Thyroid gland (tissue), 4 donors: ENCODE data around the gene SH3RF3. TPM values are rescaled to one million over a fixed set of nuclear protein-coding genes. Genes with fewer than 3 reads are reported as not detected.
"Not testable (repeated sequence)": the region's sequence is repeated elsewhere in the genome, so short reads cannot be mapped to it uniquely, and the experiment has no call there.

ENCODE experiments used
- DNase-seq, 2 donors: peaks; one replicate each; pipeline ENCODE4 v3.0.0-alpha.2; 2019
- H3K27ac ChIP-seq, 3 donors: fragments of 200-600 bp; sonication (generic); 1 replicate in 2 of 3; 2 replicates in 1 of 3; pipeline ENCODE4 v1.5.1; 2016 to 2019; ENCODE audit warnings: mild to moderate bottlenecking in 1 of 3, moderate library complexity in 1 of 3
- H3K27me3 ChIP-seq: fragments of 200-600 bp; sonication (generic); one replicate; pipeline ENCODE4 v1.5.1; 2019
- H3K36me3 ChIP-seq, 2 donors: fragments of 200-600 bp; sonication (generic); one replicate each; pipeline ENCODE4 v1.5.1; 2016 to 2019
- H3K4me1 ChIP-seq, 2 donors: fragments of 200-600 bp; sonication (generic); one replicate each; pipeline ENCODE4 v1.5.1; 2017 to 2019
- H3K4me3 ChIP-seq, 3 donors: fragments of 200-600 bp; sonication (generic); replicated peaks in 1 of 3; 1 replicate in 2 of 3; 2 replicates in 1 of 3; pipeline ENCODE4 v1.5.1; 2016; ENCODE audit warnings: mild to moderate bottlenecking in 1 of 3
- H3K9me3 ChIP-seq: fragments of 200-600 bp; sonication (generic); one replicate; pipeline ENCODE4 v1.5.1; 2017
- POLR2A ChIP-seq, 2 donors: fragments of 450-650 bp; IDR thresholded peaks; one replicate each; pipeline ENCODE4 v1.6.1; 2017; ENCODE audit warnings: antibody characterized with exemption in 2 of 2, mild to moderate bottlenecking in 2 of 2, moderate library complexity in 1 of 2
- WGBS, 2 donors: methylation state at CpG; one replicate each; pipeline ENCODE4 v1.1.5; 2017; 5-methylcytosine and 5-hydroxymethylcytosine counted together
- intact Hi-C: fragments of 100-400 bp; cut with DNase I; formaldehyde crosslinking; loops from one replicate; pipeline ENCODE4 v1.15.1; 2023
- total RNA-seq, 4 donors: library from RNA; depleted of rRNA; stranded (reverse); fragments of >200 nt; gene quantifications; one replicate each; pipeline ENCODE4 v1.2.3, GENCODE V29; 2016
- TF ChIP-seq, protein P1 (sequence below), 6 experiments: fragments of 200-600 bp in 3 of 6; fragments of 450-650 bp in 3 of 6; sonication (generic) in 3 of 6; IDR thresholded peaks; one replicate each; pipeline ENCODE4 v1.5.1; 2016 to 2019; ENCODE audit warnings: antibody characterized with exemption in 6 of 6, mild to moderate bottlenecking in 2 of 6, inconsistent platforms in 1 of 6, moderate library complexity in 1 of 6

Gene SH3RF3
- total RNA-seq, 4 donors from 2014 or later = 2.1 to 7.4 (median 2.8) TPM

DNA sequence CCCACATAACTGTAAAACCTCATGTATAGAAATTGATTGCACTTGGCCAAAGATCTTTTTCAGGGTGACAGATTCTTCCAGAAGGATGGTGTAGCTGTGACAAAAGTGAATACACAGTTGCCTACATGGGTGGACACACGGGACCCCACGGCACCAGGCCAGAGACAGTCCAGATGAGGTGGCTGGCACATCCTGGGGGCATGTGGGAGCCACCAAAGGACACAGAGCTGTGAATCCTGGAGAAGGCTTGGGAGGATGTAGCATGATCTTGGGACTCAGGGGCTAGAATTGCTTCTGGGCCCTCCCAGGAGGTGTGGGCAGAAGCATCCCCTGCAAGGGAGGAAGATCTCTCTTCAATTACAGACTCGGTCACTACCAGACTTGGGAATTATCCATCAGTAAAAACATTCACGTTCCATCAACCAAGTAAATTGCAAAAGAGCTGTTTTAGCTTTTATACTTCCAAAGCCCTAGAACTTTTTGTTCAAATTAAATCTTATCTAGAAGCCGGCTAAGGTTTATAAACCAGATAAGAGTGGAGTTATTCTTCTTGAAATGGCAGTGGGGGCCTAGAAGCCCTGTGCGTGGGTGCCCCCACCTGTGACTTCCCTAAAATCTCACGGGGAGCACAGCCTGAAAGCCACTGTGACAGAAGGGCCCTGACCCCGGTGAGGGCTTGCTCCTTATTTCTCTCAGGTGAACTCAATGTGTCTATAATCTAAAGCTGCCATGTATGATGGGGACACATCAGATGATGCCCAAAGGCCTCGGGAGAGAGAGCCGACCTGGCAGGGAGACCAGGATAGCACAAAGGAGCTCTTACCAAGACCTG, 403.1 kb downstream of the SH3RF3 start:
- H3K9me3 ChIP-seq = no peaks in the 10 kb centered on the region
- no peaks in the 10 kb centered on the region for H3K36me3 ChIP-seq
- WGBS, 2 donors = 91 to 94% methylated on average over 10 of the region's 10 CpGs
- no peaks in the 10 kb centered on the region for H3K27me3 ChIP-seq
- H3K27ac ChIP-seq = no peak overlapping the region
- peaks cover 0 to 7% of the 10 kb centered on the region in 2 donors for H3K4me1 ChIP-seq
- TF ChIP-seq, protein P1, sequence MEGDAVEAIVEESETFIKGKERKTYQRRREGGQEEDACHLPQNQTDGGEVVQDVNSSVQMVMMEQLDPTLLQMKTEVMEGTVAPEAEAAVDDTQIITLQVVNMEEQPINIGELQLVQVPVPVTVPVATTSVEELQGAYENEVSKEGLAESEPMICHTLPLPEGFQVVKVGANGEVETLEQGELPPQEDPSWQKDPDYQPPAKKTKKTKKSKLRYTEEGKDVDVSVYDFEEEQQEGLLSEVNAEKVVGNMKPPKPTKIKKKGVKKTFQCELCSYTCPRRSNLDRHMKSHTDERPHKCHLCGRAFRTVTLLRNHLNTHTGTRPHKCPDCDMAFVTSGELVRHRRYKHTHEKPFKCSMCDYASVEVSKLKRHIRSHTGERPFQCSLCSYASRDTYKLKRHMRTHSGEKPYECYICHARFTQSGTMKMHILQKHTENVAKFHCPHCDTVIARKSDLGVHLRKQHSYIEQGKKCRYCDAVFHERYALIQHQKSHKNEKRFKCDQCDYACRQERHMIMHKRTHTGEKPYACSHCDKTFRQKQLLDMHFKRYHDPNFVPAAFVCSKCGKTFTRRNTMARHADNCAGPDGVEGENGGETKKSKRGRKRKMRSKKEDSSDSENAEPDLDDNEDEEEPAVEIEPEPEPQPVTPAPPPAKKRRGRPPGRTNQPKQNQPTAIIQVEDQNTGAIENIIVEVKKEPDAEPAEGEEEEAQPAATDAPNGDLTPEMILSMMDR (IDR thresholded peaks at IDR 0.05) = no peak
- no peak for TF ChIP-seq POLR2A (IDR thresholded peaks at IDR 0.05)
- intact Hi-C loops = no loop called here
- no peak for DNase-seq
- H3K4me3 ChIP-seq = no peak overlapping the region

DNA sequence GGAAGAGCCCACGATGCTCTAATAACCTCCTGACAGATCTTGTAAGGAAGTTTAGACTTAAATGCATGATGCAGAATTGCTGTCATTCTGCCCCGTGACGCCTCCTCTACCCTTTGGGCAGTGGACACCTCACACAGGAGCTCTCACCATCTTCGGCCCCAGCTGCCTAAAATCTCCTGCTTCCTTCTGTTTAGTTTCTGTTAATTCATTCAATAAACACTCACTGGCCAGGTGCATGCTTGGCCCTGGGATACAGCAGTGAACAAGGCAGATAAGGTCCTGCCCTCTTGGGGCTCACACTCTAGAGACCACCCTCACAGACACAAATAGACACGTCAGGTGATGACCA, 403.7 kb downstream of the SH3RF3 start:
- peaks cover 0 to 7% of the 10 kb centered on the region in 2 donors for H3K4me1 ChIP-seq
- no peak for DNase-seq
- WGBS, 2 donors = 92 to 95% methylated on average over 4 to 5 of the region's 5 CpGs

DNA sequence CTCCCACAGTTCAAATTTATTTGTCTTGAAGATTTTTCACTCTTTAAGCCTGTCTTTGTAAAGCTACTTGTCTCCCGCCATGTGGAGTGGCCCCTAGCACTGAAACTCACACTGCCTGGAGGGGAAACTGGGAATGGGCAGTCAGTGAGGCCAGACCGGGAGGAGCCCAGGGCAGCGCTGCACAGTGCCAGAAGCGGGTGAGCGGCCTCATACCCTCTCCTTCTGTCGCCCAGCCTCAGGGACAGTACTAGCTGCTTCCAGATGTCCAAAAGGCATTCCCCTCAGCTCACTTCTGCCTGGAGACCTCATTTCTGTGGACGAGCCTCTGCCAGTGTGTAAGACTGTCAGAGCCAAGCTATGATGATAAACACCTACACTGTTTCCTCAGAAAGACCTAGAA, 404.8 kb downstream of the SH3RF3 start:
- no peak for DNase-seq
- no peaks in the 10 kb centered on the region for H3K36me3 ChIP-seq
- WGBS, 2 donors = 82 to 86% methylated on average over 3 to 6 of the region's 7 CpGs
- peaks cover 0 to 7% of the 10 kb centered on the region in 2 donors for H3K4me1 ChIP-seq
- H3K27me3 ChIP-seq = no peaks in the 10 kb centered on the region
- H3K4me3 ChIP-seq = no peak overlapping the region
- no peak overlapping the region for H3K27ac ChIP-seq
- intact Hi-C loops = no loop called here
- TF ChIP-seq, protein P1 (IDR thresholded peaks at IDR 0.05) = no peak
- no peak for TF ChIP-seq POLR2A (IDR thresholded peaks at IDR 0.05)
- H3K9me3 ChIP-seq = no peaks in the 10 kb centered on the region

More for the DNA sequence above, 403.7 kb downstream of the SH3RF3 start:
- no peak overlapping the region for H3K4me3 ChIP-seq
- no peaks in the 10 kb centered on the region for H3K9me3 ChIP-seq
- H3K27me3 ChIP-seq = no peaks in the 10 kb centered on the region
- no peak overlapping the region for H3K27ac ChIP-seq
- no peak for TF ChIP-seq POLR2A (IDR thresholded peaks at IDR 0.05)
- TF ChIP-seq, protein P1 (IDR thresholded peaks at IDR 0.05) = no peak
- no peaks in the 10 kb centered on the region for H3K36me3 ChIP-seq
- intact Hi-C loops = no loop called here

DNA sequence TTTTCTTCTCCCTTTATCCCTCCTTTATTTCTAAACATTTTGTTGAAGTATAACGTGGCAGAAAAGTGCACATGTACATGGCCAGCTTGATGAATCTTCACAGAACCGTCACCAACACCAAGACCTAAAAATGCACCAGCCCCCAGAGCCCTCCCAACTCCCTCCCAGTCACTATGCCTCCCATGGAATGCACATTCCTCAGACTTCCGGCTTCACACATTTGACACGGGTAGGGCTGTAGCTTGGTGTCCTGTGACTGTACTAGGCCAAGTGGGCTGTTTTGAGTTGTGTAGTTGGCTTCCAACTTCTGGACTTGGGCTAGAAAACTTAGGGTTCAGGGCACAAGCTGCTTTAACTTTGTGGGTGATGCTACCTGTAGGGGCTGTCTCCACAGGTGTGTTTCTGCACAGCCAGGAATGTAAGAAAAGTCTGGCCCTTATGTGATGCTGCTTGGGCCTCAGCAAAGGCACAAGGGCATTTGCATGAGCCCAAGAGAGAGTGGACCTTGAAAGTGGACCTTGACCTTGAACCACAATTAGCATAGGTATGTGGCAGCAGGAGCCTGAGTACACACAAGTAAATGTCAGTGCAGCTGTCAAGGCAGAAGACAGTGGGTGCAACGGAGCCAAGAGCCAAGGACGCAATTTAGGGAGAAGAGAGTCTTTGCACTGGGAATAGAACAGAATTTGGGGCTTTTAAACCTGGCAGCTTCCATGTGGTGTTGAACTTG, 406.4 kb downstream of the SH3RF3 start:
- H3K4me1 ChIP-seq = peaks cover 0 to 6% of the 10 kb centered on the region in 2 donors
- 73 to 75% methylated on average over 6 of the region's 6 CpGs for WGBS, 2 donors
- H3K36me3 ChIP-seq = no peaks in the 10 kb centered on the region
- no peaks in the 10 kb centered on the region for H3K9me3 ChIP-seq
- DNase-seq = no peak
- TF ChIP-seq POLR2A (IDR thresholded peaks at IDR 0.05) = no peak
- TF ChIP-seq, protein P1 (IDR thresholded peaks at IDR 0.05) = no peak
- H3K27ac ChIP-seq = no peak overlapping the region
- intact Hi-C loops = no loop called here
- no peak overlapping the region for H3K4me3 ChIP-seq
- no peaks in the 10 kb centered on the region for H3K27me3 ChIP-seq

DNA sequence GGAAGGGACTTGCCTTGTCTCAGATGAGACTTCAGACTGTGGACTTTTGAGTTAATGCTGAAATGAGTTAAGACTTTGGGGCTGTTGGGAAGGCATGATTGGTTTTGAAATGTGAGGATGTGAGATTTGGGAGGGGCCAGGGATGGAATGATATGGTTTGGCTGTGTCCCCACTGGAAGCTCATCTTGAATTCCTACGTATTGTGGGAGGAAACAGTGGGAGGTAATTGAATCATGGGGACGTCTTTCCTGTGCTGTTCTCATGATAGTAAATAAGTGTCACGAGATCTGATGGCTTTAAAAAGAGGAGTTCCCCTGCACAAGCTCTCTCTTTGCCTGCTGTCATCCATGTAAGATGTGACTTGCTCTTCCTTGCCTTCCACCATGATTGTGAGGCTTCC, 407.6 kb downstream of the SH3RF3 start:
- not testable (repeated sequence) for H3K4me1 ChIP-seq

More for the DNA sequence above, 407.6 kb downstream of the SH3RF3 start:
- intact Hi-C loops, H3K36me3 ChIP-seq, DNase-seq, H3K27me3 ChIP-seq, H3K9me3 ChIP-seq, H3K4me3 ChIP-seq, H3K27ac ChIP-seq: not testable (repeated sequence)
- WGBS, 2 donors = 73 to 74% methylated on average over 3 of the region's 3 CpGs
